GM12878 (cell line): Measurements from ENCODE around the gene CHD1.

Experiments used
- CHD2 ChIP-seq: IDR thresholded peaks from 2 replicates; pipeline ENCODE4 v1.6.1; 2011; ENCODE audit warnings: low read depth, low read length, improper control_type of control experiment, borderline replicate concordance
- CTCF ChIP-seq, 3 experiments: IDR thresholded peaks in 2 of 3; conservative IDR thresholded peaks in 1 of 3; 2 replicates each; pipeline ENCODE4 v1.5.1; 2011; ENCODE audit warnings: low read depth in 3 of 3, low read length in 3 of 3, mild to moderate bottlenecking in 3 of 3, control low read depth in 2 of 3, moderate library complexity in 2 of 3, inconsistent platforms in 1 of 3, mixed read lengths in 1 of 3; ENCODE audit not compliant: control insufficient read depth in 2 of 3, insufficient read depth in 1 of 3; ENCODE audit errors: extremely low read depth in 1 of 3
- DPF2 ChIP-seq: fragments of 450-650 bp; IDR thresholded peaks from 2 replicates; pipeline ENCODE4 v1.6.1; 2017; ENCODE audit warnings: mild to moderate bottlenecking
- HDAC6 ChIP-seq: fragments of 200-600 bp; sonication (generic); IDR thresholded peaks from one replicate; pipeline ENCODE4 v1.8.0; 2017; ENCODE audit warnings: antibody characterized with exemption; ENCODE audit not compliant: unreplicated experiment
- MXI1 ChIP-seq: fragments of 150-350 bp; IDR thresholded peaks from 2 replicates; pipeline ENCODE4 v1.6.1; 2011; ENCODE audit warnings: low read depth, mild to moderate bottlenecking, inconsistent platforms, low read length, improper control_type of control experiment
- PAX8 ChIP-seq: fragments of 450-650 bp; IDR thresholded peaks from 2 replicates; pipeline ENCODE4 v1.6.1; 2017; ENCODE audit warnings: mild to moderate bottlenecking, moderate library complexity
- POLR2A ChIP-seq: IDR thresholded peaks from 2 replicates; pipeline ENCODE4 v1.6.1; 2011; ENCODE audit warnings: low read depth, mild to moderate bottlenecking, low read length
- POLR2AphosphoS5 ChIP-seq: IDR thresholded peaks from 2 replicates; pipeline ENCODE4 v1.6.1; 2011; ENCODE audit warnings: mild to moderate bottlenecking, low read length, inconsistent platforms
- RAD21 ChIP-seq: IDR thresholded peaks from 2 replicates; pipeline ENCODE4 v1.6.1; 2011; ENCODE audit warnings: mild to moderate bottlenecking, low read depth, low read length, moderate library complexity; ENCODE audit not compliant: insufficient read depth
- RBBP5 ChIP-seq: fragments of 200-600 bp; sonication (generic); conservative IDR thresholded peaks from 2 replicates; pipeline ENCODE4 v1.6.1; 2016
- SRF ChIP-seq, 2 experiments: IDR thresholded peaks; 2 replicates each; pipeline ENCODE4 v1.6.1; 2011; ENCODE audit warnings: low read depth in 2 of 2, low read length in 2 of 2, mild to moderate bottlenecking in 1 of 2, moderate library complexity in 1 of 2
- USF2 ChIP-seq: IDR thresholded peaks from 2 replicates; pipeline ENCODE4 v1.6.1; 2011; ENCODE audit warnings: low read depth, low read length, improper control_type of control experiment, borderline replicate concordance
- ZBTB4 ChIP-seq: fragments of 450-650 bp; formaldehyde crosslinking; IDR thresholded peaks from 2 replicates; pipeline ENCODE4 v1.4.0; 2022; ENCODE audit warnings: mild to moderate bottlenecking, moderate library complexity
- ZNF274 ChIP-seq: IDR thresholded peaks from one replicate; pipeline ENCODE4 v1.8.0; 2011; ENCODE audit not compliant: insufficient read length, insufficient read depth

DNA sequence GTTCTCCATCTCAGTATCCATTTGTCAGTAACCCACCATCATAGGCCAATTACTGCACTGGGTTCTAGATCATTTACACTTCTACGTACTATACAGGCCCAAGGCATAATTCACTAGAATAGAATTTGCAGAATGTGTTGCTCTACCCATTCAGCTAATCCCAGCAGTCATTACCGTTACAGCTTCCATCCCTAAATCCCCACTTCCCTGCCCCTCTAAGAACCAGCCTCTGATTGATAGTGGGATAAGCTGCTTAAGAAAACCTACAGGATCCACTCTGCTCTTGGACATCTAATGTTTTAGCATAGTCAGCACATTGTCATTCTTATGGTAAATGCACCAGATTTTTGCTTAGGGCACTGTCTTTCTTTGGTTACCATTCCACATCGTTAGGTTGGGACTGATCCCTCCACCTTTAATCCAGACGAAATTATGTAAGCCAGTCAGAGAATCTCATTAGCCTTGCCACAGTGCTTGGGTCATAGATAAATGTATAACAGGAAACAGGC is 39.3 kb upstream of the CHD1 start:
- TF ChIP-seq CTCF (IDR thresholded peaks at IDR 0.05 in 2 of 3, conservative IDR thresholded peaks at IDR 0.05 in 1 of 3; ENCODE audit: control insufficient read depth in 2 of 3, extremely low read depth in 1 of 3, insufficient read depth in 1 of 3, low read depth in 3 of 3, low read length in 3 of 3) (no peak), PAX8 (no peak), ZBTB4 (no peak), RBBP5 (no peak), MXI1 (no peak), CHD2 (no peak), SRF (IDR thresholded peaks at IDR 0.05; ENCODE audit: low read depth in 2 of 2, low read length in 2 of 2) (no peak), DPF2 (no peak), HDAC6 (no peak), POLR2A (no peak), ZNF274 (no peak), RAD21 (no peak), USF2 (no peak), POLR2AphosphoS5 (no peak)
